MCF 10A (cell line): ENCODE data around the gene TMEM263. TPM values are rescaled to one million over a fixed set of nuclear protein-coding genes. Genes with fewer than 3 reads are reported as not detected.
"Not testable (repeated sequence)": the region's sequence is repeated elsewhere in the genome, so short reads cannot be mapped to it uniquely, and the experiment has no call there.

Experiments
- BruUV-seq: library from RNA; stranded (reverse); fragments of 400-500 nt; replicated peaks from 2 replicates; lab custom pipeline; 2021; lab: Mats Ljungman, UMichigan
- CTCF ChIA-PET: fragments of 300-600 bp; sonication (Branson Sonifier 250); formaldehyde crosslinking; extraction: SDS; loops from one replicate; lab custom pipeline; 2021; ENCODE audit warnings: antibody characterized with exemption, inconsistent platforms; lab: Yijun Ruan, JAX
- POLR2A ChIA-PET: fragments of 300-600, 350-650 bp; sonication (Branson Sonifier 250); formaldehyde crosslinking; extraction: SDS; loops from one replicate; lab custom pipeline; 2020; ENCODE audit warnings: antibody characterized with exemption, inconsistent platforms; lab: Yijun Ruan, JAX
- DNase-seq: peaks from one replicate; pipeline ENCODE4 v3.0.0-alpha.2; 2018; ENCODE audit not compliant: unreplicated experiment
- H3K27ac Mint-ChIP-seq: one replicate; pipeline ENCODE4 v1.8.0; 2022; ENCODE audit warnings: mild to moderate bottlenecking, low read depth, mixed read lengths; ENCODE audit not compliant: unreplicated experiment
- H3K27me3 Mint-ChIP-seq: one replicate; pipeline ENCODE4 v1.8.0; 2022; ENCODE audit warnings: mixed read lengths; ENCODE audit not compliant: insufficient read depth, unreplicated experiment
- H3K36me3 Mint-ChIP-seq: one replicate; pipeline ENCODE4 v1.8.0; 2022; ENCODE audit warnings: mild to moderate bottlenecking, moderate library complexity, mixed read lengths; ENCODE audit not compliant: insufficient read depth, unreplicated experiment
- H3K4me1 Mint-ChIP-seq: one replicate; pipeline ENCODE4 v1.8.0; 2022; ENCODE audit warnings: mixed read lengths; ENCODE audit not compliant: insufficient read depth, unreplicated experiment
- H3K4me3 Mint-ChIP-seq: one replicate; pipeline ENCODE4 v1.8.0; 2022; ENCODE audit warnings: mild to moderate bottlenecking, moderate library complexity, mixed read lengths; ENCODE audit not compliant: unreplicated experiment
- H3K9me3 Mint-ChIP-seq: one replicate; pipeline ENCODE4 v1.8.0; 2022; ENCODE audit warnings: mixed read lengths; ENCODE audit not compliant: unreplicated experiment
- CTCF ChIP-seq: fragments of 200-600 bp; IDR thresholded peaks from one replicate; pipeline ENCODE4 v1.8.0; 2022; ENCODE audit warnings: antibody characterized with exemption, mild to moderate bottlenecking; ENCODE audit not compliant: unreplicated experiment
- intact Hi-C: fragments of 100-400 bp; cut with micrococcal nuclease; formaldehyde crosslinking; loops from 2 replicates; pipeline ENCODE4 v1.14.1; 2022
- total RNA-seq: library from RNA; stranded (reverse); gene quantifications from 2 replicates; pipeline ENCODE4 v1.2.3, GENCODE V29; 2022

The TMEM263 gene
- total RNA-seq, 1 experiment from 2014 or later = 60.1 TPM

- intact Hi-C loops = no loop called here
- Mint-ChIP-seq H3K27me3 (no peaks in the 10 kb centered on the region), H3K4me3 (no peak overlapping the region), H3K36me3 (peaks cover 6% of the 10 kb centered on the region), H3K27ac (no peak overlapping the region), H3K4me1 (no peaks in the 10 kb centered on the region), H3K9me3 (no peaks in the 10 kb centered on the region)
- CTCF ChIA-PET = interaction anchor here (0.8 to 1.3 kb wide), 3 partner anchors 10 to 106 kb away, joined by 3 to 7 read pairs (median 3); no protein-coding TSS in a partner anchor
- POLR2A ChIA-PET = no interaction called here
- no TSS peak for BruUV-seq
- DNase-seq = no peak
- no peak for TF ChIP-seq CTCF
These were observed 42.2 kb downstream of the TMEM263 start for GRCh38 chr12:106997916-106998315.

GRCh38 chr12:106999446-106999845 is 43.7 kb downstream of the TMEM263 start:
- Mint-ChIP-seq H3K4me3 (no peak overlapping the region), H3K36me3 (peaks cover 6% of the 10 kb centered on the region), H3K27me3 (no peaks in the 10 kb centered on the region), H3K9me3 (no peaks in the 10 kb centered on the region), H3K27ac (no peak overlapping the region), H3K4me1 (no peaks in the 10 kb centered on the region)
- no peak for TF ChIP-seq CTCF
- intact Hi-C loops = no loop called here
- no TSS peak for BruUV-seq
- CTCF ChIA-PET = interaction anchor here (1.0 to 1.2 kb wide), 3 partner anchors 14 to 608 kb away, joined by 3 read pairs; no protein-coding TSS in a partner anchor
- POLR2A ChIA-PET = no interaction called here
- no peak for DNase-seq

- BruUV-seq, intact Hi-C loops, DNase-seq, CTCF ChIA-PET, H3K9me3 Mint-ChIP-seq, H3K4me1 Mint-ChIP-seq, H3K27ac Mint-ChIP-seq, H3K36me3 Mint-ChIP-seq, H3K4me3 Mint-ChIP-seq, H3K27me3 Mint-ChIP-seq: not testable (repeated sequence)
- POLR2A ChIA-PET = interaction anchor here (0.9 to 1.2 kb wide), 2 partner anchors 15 to 49 kb away, joined by 3 read pairs; partner anchors contain the start of gene MTERF2
These were observed 47.0 kb downstream of the TMEM263 start for GRCh38 chr12:107002665-107003064.

GRCh38 chr12:107007411-107007810 is 51.7 kb downstream of the TMEM263 start:
- H3K27me3 Mint-ChIP-seq = no peaks in the 10 kb centered on the region
- intact Hi-C loops = no loop called here
- ChIA-PET CTCF (interaction anchor here (0.8 to 1.3 kb wide), 3 partner anchors 13 to 98 kb away, joined by 3 read pairs; no protein-coding TSS in a partner anchor), POLR2A (interaction anchor here (0.7 kb wide), 1 partner anchor 23 kb away, joined by 3 read pairs; no protein-coding TSS in a partner anchor)
- no peak overlapping the region for H3K27ac Mint-ChIP-seq
- TF ChIP-seq CTCF = no peak
- no peaks in the 10 kb centered on the region for H3K4me1 Mint-ChIP-seq
- DNase-seq = no peak
- BruUV-seq = no TSS peak
- H3K36me3 Mint-ChIP-seq = no peaks in the 10 kb centered on the region
- H3K4me3 Mint-ChIP-seq = no peak overlapping the region
- no peaks in the 10 kb centered on the region for H3K9me3 Mint-ChIP-seq
